Smooth muscle cell (in vitro differentiated cells): ENCODE results near the gene CGB8. TPM values are rescaled to one million over a fixed set of nuclear protein-coding genes. Genes with fewer than 3 reads are reported as not detected.

Experiments used
- DNase-seq: peaks from one replicate; lab custom pipeline; 2025; ENCODE audit not compliant: unreplicated experiment; lab: John Stamatoyannopoulos, UW
- H2AFZ ChIP-seq: fragments of 200-600 bp; sonication (generic); 2 replicates; pipeline ENCODE4 v1.6.0; 2016; ENCODE audit warnings: antibody characterized with exemption, low read depth, mild to moderate bottlenecking
- H3F3A ChIP-seq: fragments of 200-600 bp; sonication (generic); 2 replicates; pipeline ENCODE4 v1.6.0; 2017; ENCODE audit warnings: antibody characterized with exemption, low read depth
- H3K27ac ChIP-seq: fragments of 200-600 bp; sonication (generic); 2 replicates; pipeline ENCODE4 v1.5.1; 2016; ENCODE audit warnings: low read depth, mild to moderate bottlenecking
- H3K27me3 ChIP-seq: fragments of 200-600 bp; sonication (generic); 2 replicates; pipeline ENCODE4 v1.6.1; 2016; ENCODE audit warnings: low read depth, mild to moderate bottlenecking
- H3K36me3 ChIP-seq: fragments of 200-600 bp; sonication (generic); 2 replicates; pipeline ENCODE4 v1.5.1; 2016; ENCODE audit warnings: low read depth
- H3K4me1 ChIP-seq: fragments of 200-600 bp; sonication (generic); 2 replicates; pipeline ENCODE4 v1.5.1; 2016; ENCODE audit warnings: low read depth
- H3K4me2 ChIP-seq: fragments of 200-600 bp; sonication (generic); 2 replicates; pipeline ENCODE4 v1.6.0; 2016; ENCODE audit warnings: mild to moderate bottlenecking
- H3K4me3 ChIP-seq: fragments of 200-600 bp; sonication (generic); 2 replicates; pipeline ENCODE4 v1.5.1; 2016; ENCODE audit warnings: mild to moderate bottlenecking
- H3K79me2 ChIP-seq: fragments of 200-600 bp; sonication (generic); 2 replicates; pipeline ENCODE4 v1.6.0; 2016; ENCODE audit warnings: low read depth, mild to moderate bottlenecking
- H3K9ac ChIP-seq: fragments of 200-600 bp; sonication (generic); 2 replicates; pipeline ENCODE4 v1.6.0; 2016; ENCODE audit warnings: low read depth
- H3K9me3 ChIP-seq: fragments of 200-600 bp; sonication (generic); replicated peaks from 2 replicates; pipeline ENCODE4 v1.5.1; 2016; ENCODE audit warnings: low read depth
- H4K20me1 ChIP-seq: fragments of 200-600 bp; sonication (generic); 2 replicates; pipeline ENCODE4 v1.6.0; 2016; ENCODE audit warnings: low read depth
- CTCF ChIP-seq: fragments of 200-600 bp; sonication (generic); IDR thresholded peaks from 2 replicates; pipeline ENCODE4 v1.5.1; 2017; ENCODE audit warnings: borderline replicate concordance, mild to moderate bottlenecking, antibody characterized with exemption; ENCODE audit not compliant: insufficient read depth, poor library complexity, severe bottlenecking
- WGBS: methylation state at CpG from one replicate; pipeline ENCODE4 v1.1.7; 2016; ENCODE audit warnings: low lambda C conversion rate; 5-methylcytosine and 5-hydroxymethylcytosine counted together
- polyA plus RNA-seq: library from polyadenylated mRNA; unstranded; fragments of >200 nt; fragmentation: Nextera tagmentation; extraction: Ambion mirVana; gene quantifications from 2 replicates; pipeline ENCODE4 v1.2.1, GENCODE V29; 2016
- total RNA-seq: library from RNA; depleted of rRNA; stranded (reverse); fragments of >200 nt; gene quantifications from 2 replicates; pipeline ENCODE4 v1.2.3, GENCODE V29; 2014

The CGB8 gene
- total and polyA plus RNA-seq, 2 experiments from 2014 or later, result 1.0 TPM; not detected in 1

- WGBS, result 88% methylated on average over 25 of the region's 25 CpGs
- H3K9ac ChIP-seq, result no peak overlapping the region
Measured at GRCh38 chr19:49061445-49061844, 12.5 kb upstream of the CGB8 start.

GRCh38 chr19:49061000-49061399 lies 12.1 kb upstream of the CGB8 start:
- Histone ChIP-seq H3K79me2 (no peaks in the 10 kb centered on the region), H3K36me3 (no peaks in the 10 kb centered on the region), H3K9me3 (no peaks in the 10 kb centered on the region), H3K27me3 (no peaks in the 10 kb centered on the region), H3K4me2 (no peak overlapping the region), H3K9ac (no peak overlapping the region), H3K4me1 (peaks cover 19% of the 10 kb centered on the region), H3K4me3 (no peak overlapping the region), H3F3A (no peaks in the 10 kb centered on the region), H4K20me1 (peaks cover 15% of the 10 kb centered on the region), H2AFZ (no peak overlapping the region), H3K27ac (no peak overlapping the region)
- DNase-seq, result no peak
- WGBS, result 93% methylated on average over 2 of the region's 2 CpGs
- no peak for TF ChIP-seq CTCF

More at GRCh38 chr19:49061445-49061844, 12.5 kb upstream of the CGB8 start:
- no peaks in the 10 kb centered on the region for H3K36me3 ChIP-seq
- TF ChIP-seq CTCF, result no peak
- H4K20me1 ChIP-seq, result peaks cover 15% of the 10 kb centered on the region
- DNase-seq, result no peak
- no peak overlapping the region for H3K27ac ChIP-seq
- no peak overlapping the region for H3K4me3 ChIP-seq
- no peak overlapping the region for H3K4me2 ChIP-seq
- no peaks in the 10 kb centered on the region for H3F3A ChIP-seq
- no peak overlapping the region for H2AFZ ChIP-seq
- no peaks in the 10 kb centered on the region for H3K27me3 ChIP-seq
- H3K79me2 ChIP-seq, result no peaks in the 10 kb centered on the region
- no peaks in the 10 kb centered on the region for H3K9me3 ChIP-seq
- peaks cover 19% of the 10 kb centered on the region for H3K4me1 ChIP-seq

GRCh38 chr19:49059053-49059452 lies 10.1 kb upstream of the CGB8 start:
- H3K9me3 ChIP-seq, result no peaks in the 10 kb centered on the region
- peaks cover 4% of the 10 kb centered on the region for H3K4me1 ChIP-seq
- TF ChIP-seq CTCF, result no peak
- no peaks in the 10 kb centered on the region for H3K27me3 ChIP-seq
- no peak overlapping the region for H3K27ac ChIP-seq
- no peak overlapping the region for H2AFZ ChIP-seq
- H3K4me2 ChIP-seq, result no peak overlapping the region
- no peak for DNase-seq
- no peak overlapping the region for H3K4me3 ChIP-seq
- no peak overlapping the region for H3K9ac ChIP-seq
- WGBS, result 83% methylated on average over 9 of the region's 9 CpGs
- H3K36me3 ChIP-seq, result no peaks in the 10 kb centered on the region
- peaks cover 15% of the 10 kb centered on the region for H4K20me1 ChIP-seq
- no peaks in the 10 kb centered on the region for H3K79me2 ChIP-seq
- no peaks in the 10 kb centered on the region for H3F3A ChIP-seq

GRCh38 chr19:49058562-49058961 lies 9.7 kb upstream of the CGB8 start:
- no peak overlapping the region for H3K4me2 ChIP-seq
- no peak overlapping the region for H2AFZ ChIP-seq
- no peaks in the 10 kb centered on the region for H3K79me2 ChIP-seq
- no peak for TF ChIP-seq CTCF
- no peaks in the 10 kb centered on the region for H3K9me3 ChIP-seq
- H3K36me3 ChIP-seq, result no peaks in the 10 kb centered on the region
- no peaks in the 10 kb centered on the region for H3K27me3 ChIP-seq
- H4K20me1 ChIP-seq, result peaks cover 15% of the 10 kb centered on the region
- no peak overlapping the region for H3K9ac ChIP-seq
- H3F3A ChIP-seq, result no peaks in the 10 kb centered on the region
- no peak overlapping the region for H3K4me3 ChIP-seq
- no peak overlapping the region for H3K27ac ChIP-seq
- no peak for DNase-seq
- WGBS, result 84% methylated on average over 10 of the region's 10 CpGs
- H3K4me1 ChIP-seq, result peaks cover 3% of the 10 kb centered on the region
